Motor neuron (in vitro differentiated cells): Measurements from ENCODE around the gene PPP1R2. TPM values are rescaled to one million over a fixed set of nuclear protein-coding genes. Genes with fewer than 3 reads are reported as not detected.

ENCODE experiments used
- ATAC-seq, 8 experiments: fragments of 200-7000 bp; cut with Tn5 transposase; replicated peaks in 6 of 8; 2 replicates each; pipeline ENCODE4 v1.8.0; 2021; ENCODE audit warnings: mild to moderate bottlenecking in 8 of 8, moderate library complexity in 8 of 8
- H3K27ac ChIP-seq, 2 donors: fragments of 250-450 bp; sonication (Bioruptor Pico); 2 replicates each; pipeline ENCODE4 v1.9.0; 2021; ENCODE audit warnings: antibody characterized with exemption in 2 of 2, mild to moderate bottlenecking in 2 of 2, moderate library complexity in 1 of 2
- H3K4me1 ChIP-seq, 2 donors: fragments of 250-450 bp; sonication (Bioruptor Pico); replicated peaks in 1 of 2; 2 replicates each; pipeline ENCODE4 v1.6.1; 2021; ENCODE audit warnings: antibody characterized with exemption in 2 of 2, mild to moderate bottlenecking in 2 of 2, moderate library complexity in 1 of 2
- H3K4me3 ChIP-seq, 5 donors: fragments of 250-450 bp; sonication (Bioruptor Pico); 2 replicates each; pipeline ENCODE4 v1.9.0; 2021; ENCODE audit warnings: antibody characterized with exemption in 5 of 5, mild to moderate bottlenecking in 5 of 5, moderate library complexity in 4 of 5
- WGBS, 10 experiments: fragments of 450-650 bp; shearing (Covaris generic); methylation state at CpG; one replicate each; pipeline ENCODE4 v1.0.0; 2022; 5-methylcytosine and 5-hydroxymethylcytosine counted together
- in situ Hi-C, 9 experiments: fragments of 400-800 bp; cut with MboI; loops; one replicate each; pipeline ENCODE4 v1.15.0; 2021; ENCODE audit warnings: low sequenced_read_pairs in 9 of 9, low pct_unique_long_range_greater_than_20kb in 2 of 9; ENCODE audit not compliant: unreplicated experiment in 9 of 9
- total RNA-seq, 8 experiments: library from RNA; unstranded; fragments of 300-600 nt; gene quantifications; 2 replicates each; pipeline versions ENCODE4 v1.2.3 to v1.2.4, GENCODE V29; 2022

Gene PPP1R2
- total RNA-seq, 8 experiments from 2014 or later: 28.0 to 65.0 (median 36.9) TPM

DNA sequence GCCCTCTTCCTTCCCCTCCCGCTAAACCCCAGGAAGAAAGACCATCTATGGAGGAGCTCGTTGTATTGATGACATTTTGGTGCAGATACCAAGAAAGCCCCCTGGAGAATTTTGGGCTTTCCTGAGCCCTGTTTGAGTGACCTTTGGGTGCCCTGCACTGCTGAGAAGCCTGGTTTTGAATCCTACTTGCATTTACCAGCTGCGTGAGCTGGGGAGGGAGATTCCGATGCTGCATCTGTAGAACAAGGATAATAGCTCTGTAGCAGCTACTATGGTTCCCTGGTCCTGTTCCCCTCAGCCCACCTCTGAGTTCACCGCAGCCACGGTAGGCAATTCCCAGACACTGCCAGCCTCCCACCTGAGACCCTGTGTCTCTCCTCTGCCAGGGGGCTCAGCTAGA is 35.4 kb upstream of the PPP1R2 start:
- Histone ChIP-seq H3K27ac (no peak overlapping the region), H3K4me3 (no peak overlapping the region), H3K4me1 (peaks cover 15 to 16% of the 10 kb centered on the region in 2 donors)
- in situ Hi-C loops: no loop called here
- no peak for ATAC-seq
- WGBS, 10 experiments: 89 to 100% (median 97%) methylated on average over 1 to 3 of the region's 6 CpGs; no CpG with 5 or more reads in 6 of the 10 experiments

DNA sequence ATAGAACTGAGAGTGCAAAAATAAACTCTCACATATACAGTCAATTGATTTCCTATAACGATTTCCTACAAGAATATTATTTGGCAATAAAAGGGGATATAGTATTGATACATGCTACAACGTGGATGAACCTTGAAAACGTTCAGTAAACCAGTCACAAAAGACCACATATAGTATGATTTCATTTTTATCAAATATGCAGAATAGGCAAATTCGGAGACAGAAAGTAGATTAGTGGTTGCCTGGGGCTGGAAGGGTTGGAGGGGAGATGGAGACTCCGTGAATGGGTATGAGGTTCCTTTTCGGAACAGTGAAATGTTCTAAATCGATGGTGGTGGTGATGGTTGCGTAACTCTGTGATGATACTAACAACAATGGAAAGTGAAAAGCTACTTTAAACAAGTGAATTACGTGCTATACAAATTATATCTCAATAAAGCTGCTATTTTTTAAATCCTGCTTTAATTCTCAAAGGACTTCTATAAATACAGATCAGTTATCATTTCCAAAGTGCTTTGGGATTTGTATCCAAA is 34.6 kb upstream of the PPP1R2 start:
- ATAC-seq: no peak
- H3K4me1 ChIP-seq: peaks cover 15 to 16% of the 10 kb centered on the region in 2 donors
- WGBS, 10 experiments: 53 to 89% (median 72%) methylated on average over 5 to 9 of the region's 9 CpGs; no CpG with 5 or more reads in 2 of the 10 experiments
- no peak overlapping the region for H3K4me3 ChIP-seq
- in situ Hi-C loops: no loop called here
- no peak overlapping the region for H3K27ac ChIP-seq

DNA sequence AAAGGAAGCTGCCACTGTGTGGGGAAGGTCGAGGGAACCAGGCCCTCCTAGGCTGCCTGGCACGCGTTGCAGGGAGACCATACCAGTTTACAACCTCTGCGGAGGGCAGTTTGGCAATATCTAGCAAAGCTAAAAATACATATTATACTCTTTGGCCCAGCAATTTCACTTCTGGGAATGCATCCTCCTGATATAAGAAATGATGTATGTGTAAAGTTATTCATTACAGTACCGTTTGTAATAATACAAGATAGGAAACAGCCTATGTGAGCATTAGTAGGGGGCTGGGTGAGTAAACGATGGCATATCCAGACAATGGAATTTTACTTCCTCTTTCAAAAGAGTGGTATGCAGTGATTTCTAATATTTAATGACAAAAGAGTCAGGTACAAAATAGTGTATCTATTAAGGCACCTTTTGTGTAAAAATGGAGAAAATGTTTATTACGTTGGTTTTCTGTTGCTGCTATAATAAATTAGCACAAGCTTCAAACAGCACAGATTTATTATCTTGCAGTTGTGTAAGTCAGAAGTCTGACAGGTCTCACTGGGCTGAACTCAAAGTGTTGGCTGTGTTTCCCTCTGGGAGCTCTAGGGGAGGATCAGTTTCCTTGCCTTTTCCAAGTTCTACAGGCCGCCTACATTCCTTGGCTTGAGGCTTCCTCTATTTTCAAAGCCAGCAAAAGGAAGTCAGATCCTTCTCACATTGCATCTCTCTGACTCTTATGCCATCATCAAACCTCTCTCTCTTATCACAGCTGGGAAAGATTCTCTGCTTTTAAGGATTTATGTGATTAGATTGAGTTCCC is 31.6 kb upstream of the PPP1R2 start:
- Histone ChIP-seq H3K27ac (no peak overlapping the region), H3K4me3 (no peak overlapping the region), H3K4me1 (no peaks in the 10 kb centered on the region)
- WGBS, 10 experiments: 43 to 92% (median 68%) methylated on average over 1 to 8 of the region's 8 CpGs
- ATAC-seq: no peak
- in situ Hi-C loops: no loop called here

DNA sequence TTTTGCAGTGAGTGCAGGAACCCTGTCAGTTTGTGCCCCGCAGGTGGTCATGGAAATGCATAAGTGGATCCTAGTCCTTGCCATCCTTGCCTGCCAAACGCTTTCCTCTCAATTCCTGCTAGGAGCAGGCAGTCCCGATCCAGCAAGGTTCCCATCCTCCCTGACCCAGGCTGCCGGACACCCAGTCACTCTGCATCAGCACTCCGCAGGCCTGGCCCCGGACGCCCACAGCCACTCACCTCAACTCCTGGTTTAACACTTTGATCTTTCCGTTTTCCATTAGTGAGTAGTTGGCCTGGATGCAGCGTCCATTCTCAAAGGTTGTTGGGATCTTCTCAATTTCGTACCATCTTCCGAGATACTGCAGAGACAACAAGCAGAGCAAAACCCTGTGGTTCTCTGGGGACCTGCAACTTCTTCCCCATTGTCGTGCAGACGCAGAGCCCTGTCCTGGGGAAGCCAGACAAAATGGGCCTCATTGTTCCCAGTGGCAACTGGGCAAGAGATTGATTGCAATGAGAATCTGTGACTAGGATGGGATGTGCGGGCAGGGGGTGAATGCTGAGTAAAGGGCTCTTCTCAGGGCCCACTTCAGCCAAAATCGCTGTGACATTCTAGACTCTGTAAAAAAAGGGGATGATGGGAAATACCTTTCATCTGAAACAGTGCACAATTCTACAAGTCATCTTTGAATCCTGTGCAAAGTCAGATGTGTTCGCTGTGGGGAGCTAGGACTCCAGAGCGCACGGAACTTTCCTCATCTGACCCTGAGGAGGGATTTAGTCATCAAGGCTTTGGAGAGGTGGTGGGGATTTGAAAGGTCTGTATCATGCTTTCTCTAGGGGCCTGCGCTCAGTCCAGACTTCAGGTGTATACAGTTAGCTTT is 30.7 kb upstream of the PPP1R2 start:
- no peak overlapping the region for H3K27ac ChIP-seq
- 71 to 91% (median 78%) methylated on average over 4 to 15 of the region's 19 CpGs; no CpG with 5 or more reads in 3 of the 10 experiments for WGBS, 10 experiments
- H3K4me1 ChIP-seq: no peaks in the 10 kb centered on the region
- in situ Hi-C loops: no loop called here
- no peak overlapping the region for H3K4me3 ChIP-seq
- ATAC-seq: no peak

DNA sequence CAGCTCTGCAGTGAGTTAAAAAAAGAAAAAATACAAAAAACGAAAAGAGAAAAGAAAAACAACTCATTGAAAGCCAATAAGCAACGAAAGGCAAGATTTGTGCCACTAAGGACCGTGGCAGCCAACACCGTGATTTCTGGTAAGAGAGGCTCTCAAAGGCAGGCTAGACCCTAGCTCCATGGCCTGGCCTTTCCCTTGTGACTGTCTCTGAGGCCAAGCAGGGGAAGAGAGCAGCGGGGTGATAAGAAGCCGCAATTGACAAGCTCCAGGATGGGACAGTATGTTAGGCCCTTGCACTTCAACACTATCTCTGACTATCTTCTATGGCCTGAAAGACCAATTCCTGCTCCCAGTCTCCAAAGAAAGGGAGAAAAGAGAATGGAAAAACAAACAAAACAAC is 28.2 kb upstream of the PPP1R2 start:
- Histone ChIP-seq H3K4me3 (no peak overlapping the region), H3K27ac (no peak overlapping the region), H3K4me1 (peaks cover 4 to 5% of the 10 kb centered on the region in 2 donors)
- in situ Hi-C loops: no loop called here
- 52 to 100% (median 75%) methylated on average over 2 to 6 of the region's 6 CpGs for WGBS, 10 experiments
- no peak for ATAC-seq

DNA sequence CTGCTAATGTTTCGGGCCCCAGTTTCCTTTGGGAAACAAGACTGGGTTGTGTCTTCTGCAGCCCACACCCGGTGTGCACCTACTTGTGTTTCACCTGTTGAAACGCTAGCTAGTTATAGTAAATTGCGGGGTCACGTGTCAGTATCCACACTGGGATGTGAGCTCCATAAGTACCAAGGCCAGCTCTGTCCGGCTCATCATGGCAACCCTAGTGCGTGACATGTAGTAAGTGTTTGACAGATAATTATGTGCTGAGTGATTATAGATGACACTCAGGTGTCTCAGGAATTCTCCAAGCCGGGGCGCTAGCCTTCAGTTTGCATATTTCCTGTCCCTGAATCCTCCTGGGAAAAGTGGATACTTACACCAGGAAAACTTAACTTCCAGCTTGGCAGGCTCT is 27.8 kb upstream of the PPP1R2 start:
- in situ Hi-C loops: no loop called here
- H3K27ac ChIP-seq: no peak overlapping the region
- no peak for ATAC-seq
- H3K4me1 ChIP-seq: peaks cover 6 to 7% of the 10 kb centered on the region in 2 donors
- WGBS, 10 experiments: 68 to 100% (median 87%) methylated on average over 1 to 8 of the region's 9 CpGs; no CpG with 5 or more reads in 1 of the 10 experiments
- no peak overlapping the region for H3K4me3 ChIP-seq

DNA sequence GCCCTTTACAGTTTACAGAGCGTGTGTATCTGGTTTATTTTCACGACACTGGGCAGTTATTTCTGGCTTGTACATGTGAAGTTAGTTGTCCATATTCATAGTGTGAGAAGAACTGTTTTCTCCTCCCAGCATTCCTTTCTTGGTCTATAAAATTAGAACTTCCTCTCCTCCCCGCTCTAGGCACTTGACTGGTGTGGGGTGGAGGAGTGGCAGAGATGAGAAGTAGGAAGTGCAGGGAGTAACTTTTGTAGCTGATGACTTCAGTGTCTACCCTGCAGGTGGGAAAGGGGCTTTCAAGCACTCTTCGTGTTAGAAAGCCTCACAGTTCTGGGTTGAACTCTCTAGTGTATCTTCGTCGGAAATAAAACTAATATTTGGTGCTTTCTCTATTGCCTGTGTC is 27.2 kb upstream of the PPP1R2 start:
- 62 to 100% (median 86%) methylated on average over 2 to 6 of the region's 6 CpGs; no CpG with 5 or more reads in 2 of the 10 experiments for WGBS, 10 experiments
- peaks cover 6 to 13% of the 10 kb centered on the region in 2 donors for H3K4me1 ChIP-seq
- ATAC-seq: peak in 1 of 8 experiments; percentile 33
- H3K27ac ChIP-seq: no peak overlapping the region
- H3K4me3 ChIP-seq: no peak overlapping the region
- in situ Hi-C loops: no loop called here

DNA sequence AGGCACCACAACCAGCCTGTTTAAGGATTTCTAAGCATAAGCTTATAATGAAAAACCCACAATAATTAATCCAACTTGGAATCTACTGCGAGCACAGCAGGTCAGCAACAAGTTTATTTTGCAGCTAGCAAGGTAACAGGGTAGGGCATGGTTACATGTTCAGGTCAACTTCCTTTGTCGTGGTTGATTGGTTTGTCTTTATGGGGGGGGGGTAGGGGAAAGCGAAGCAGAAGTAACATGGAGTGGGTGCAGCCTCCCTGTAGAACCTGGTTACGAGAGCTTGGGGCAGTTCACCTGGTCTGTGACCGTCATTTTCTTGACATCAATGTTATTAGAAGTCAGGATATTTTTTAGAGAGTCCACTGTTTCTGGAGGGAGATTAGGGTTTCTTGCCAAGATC is 25.5 kb upstream of the PPP1R2 start:
- in situ Hi-C loops: no loop called here

DNA sequence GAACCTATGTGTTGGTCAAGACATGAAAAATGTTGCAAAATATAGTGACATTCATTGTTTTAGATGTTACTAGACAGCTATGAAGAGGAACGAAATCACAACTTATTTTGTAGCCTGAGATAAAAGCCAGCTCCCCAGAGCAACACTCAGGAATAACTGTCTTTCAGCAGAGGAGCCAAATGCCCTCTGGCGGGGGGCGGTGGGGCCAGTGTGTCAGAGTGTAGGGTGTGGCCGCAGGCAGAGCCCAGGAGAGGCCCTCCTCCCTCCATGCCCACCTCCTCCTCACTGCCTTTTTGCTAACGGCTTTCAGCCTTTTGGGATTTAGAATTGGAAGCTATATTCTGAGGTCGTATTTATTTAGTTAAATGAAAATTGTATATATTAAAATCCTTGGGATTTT is 23.7 kb upstream of the PPP1R2 start:
- 10 to 100% (median 60%) methylated on average over 1 to 6 of the region's 6 CpGs for WGBS, 10 experiments
- ATAC-seq: peak in 5 of 8 experiments; percentile 24 to 100 (median 97)
- in situ Hi-C loops: no loop called here
- peaks cover 6 to 13% of the 10 kb centered on the region in 2 donors for H3K4me1 ChIP-seq
- no peak overlapping the region for H3K27ac ChIP-seq
- H3K4me3 ChIP-seq: no peak overlapping the region

More for the DNA sequence above, 25.5 kb upstream of the PPP1R2 start:
- ATAC-seq: no peak
- H3K4me3 ChIP-seq: no peak overlapping the region
- no peak overlapping the region for H3K27ac ChIP-seq
- peaks cover 6 to 13% of the 10 kb centered on the region in 2 donors for H3K4me1 ChIP-seq
- WGBS, 10 experiments: 40 to 100% (median 62%) methylated on average over 1 to 2 of the region's 5 CpGs; no CpG with 5 or more reads in 5 of the 10 experiments

DNA sequence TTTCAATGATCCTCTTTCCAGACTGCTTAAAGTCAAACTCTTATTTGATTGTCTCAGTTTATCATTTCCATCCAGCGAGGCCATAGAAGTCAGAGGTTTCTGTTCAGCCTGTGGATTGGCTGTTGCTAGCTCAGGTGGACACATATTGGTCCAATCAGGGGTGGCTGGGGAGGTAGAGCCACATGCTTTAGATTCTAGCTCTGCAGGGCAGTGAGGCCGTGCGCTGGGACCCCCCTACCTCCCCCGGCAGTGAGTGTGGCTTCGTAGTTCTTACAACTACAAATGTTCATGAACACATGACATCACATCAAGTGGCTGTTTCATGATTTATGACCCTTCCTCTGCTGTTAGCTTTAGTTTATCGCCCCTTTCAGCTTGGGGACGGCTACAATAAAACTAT is 22.6 kb upstream of the PPP1R2 start:
- peaks cover 6 to 13% of the 10 kb centered on the region in 2 donors for H3K4me1 ChIP-seq
- H3K27ac ChIP-seq: no peak overlapping the region
- in situ Hi-C loops: no loop called here
- WGBS, 10 experiments: 19 to 86% (median 67%) methylated on average over 1 to 7 of the region's 7 CpGs; no CpG with 5 or more reads in 2 of the 10 experiments
- ATAC-seq: peak in 5 of 8 experiments; percentile 86 to 99 (median 96)
- H3K4me3 ChIP-seq: no peak overlapping the region

DNA sequence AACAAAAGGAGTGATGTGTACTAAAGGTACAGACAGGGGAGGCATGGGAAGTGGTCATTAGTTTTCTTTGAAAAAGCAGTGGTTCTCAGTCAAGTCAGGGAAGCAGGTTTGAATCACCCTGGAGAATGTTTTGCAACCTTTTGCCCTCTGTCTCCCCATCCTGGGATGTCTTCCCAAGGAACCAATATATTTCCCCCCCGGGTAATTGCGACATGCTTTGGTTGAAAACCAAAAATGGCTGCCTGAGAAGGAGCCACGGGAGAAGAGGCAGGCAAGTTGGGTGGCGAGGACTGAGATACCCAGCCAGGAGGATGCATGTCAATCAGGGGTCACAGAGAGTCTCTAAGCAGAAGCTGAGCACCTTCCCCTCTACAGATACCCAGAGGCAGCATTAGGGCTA is 20.2 kb upstream of the PPP1R2 start:
- Histone ChIP-seq H3K4me1 (peaks cover 17 to 18% of the 10 kb centered on the region in 2 donors), H3K4me3 (no peak overlapping the region), H3K27ac (no peak overlapping the region)
- in situ Hi-C loops: no loop called here
- no peak for ATAC-seq
- 62 to 100% (median 70%) methylated on average over 1 to 4 of the region's 4 CpGs; no CpG with 5 or more reads in 5 of the 10 experiments for WGBS, 10 experiments

DNA sequence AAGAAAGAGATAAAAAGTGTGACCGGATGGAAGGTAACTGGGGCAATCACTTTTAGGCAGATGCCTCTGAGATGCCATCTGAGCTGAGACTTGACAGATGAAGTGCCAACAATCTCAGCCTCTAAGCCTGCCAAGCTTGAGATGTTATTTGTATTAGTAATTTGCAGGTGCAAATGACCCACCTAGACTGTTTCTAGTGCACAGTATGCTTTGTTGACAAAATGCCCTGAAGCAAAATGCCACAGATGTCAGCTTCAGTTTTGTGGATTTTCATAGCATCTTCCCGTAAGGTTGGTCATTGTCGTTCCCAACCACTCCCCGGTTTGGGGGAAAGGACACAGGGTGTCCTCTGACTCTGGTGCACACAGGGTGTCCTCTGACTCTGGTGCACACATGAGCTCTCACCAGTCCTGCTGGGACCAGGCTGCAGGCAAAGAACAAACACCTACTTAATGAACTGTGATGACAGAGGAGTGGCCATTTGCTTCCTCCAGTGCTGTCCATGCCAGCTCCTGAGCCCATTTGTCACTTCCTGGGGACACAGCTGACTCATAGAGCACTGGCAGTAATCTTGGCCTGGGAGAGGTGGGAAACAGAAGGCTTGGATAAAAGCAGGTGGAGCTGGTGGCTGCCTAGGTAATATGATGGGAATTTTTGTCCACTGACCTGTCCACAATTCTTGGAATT is 16.7 kb upstream of the PPP1R2 start:
- 38 to 95% (median 75%) methylated on average over 1 to 4 of the region's 4 CpGs; no CpG with 5 or more reads in 1 of the 10 experiments for WGBS, 10 experiments
- in situ Hi-C loops: no loop called here
- H3K27ac ChIP-seq: no peak overlapping the region
- H3K4me1 ChIP-seq: peaks cover 21 to 29% of the 10 kb centered on the region in 2 donors
- ATAC-seq: peak in 5 of 8 experiments; percentile 65 to 83 (median 76)
- H3K4me3 ChIP-seq: no peak overlapping the region
